PFSK-1 (cell line): ENCODE data around the gene DIRAS1.

ENCODE experiments used
- FOXP2 ChIP-seq: optimal IDR thresholded peaks from 2 replicates; pipeline ENCODE3; 2011; ENCODE audit warnings: borderline replicate concordance, control low read depth, inconsistent platforms; ENCODE audit not compliant: insufficient read depth; ENCODE audit errors: extremely low read length, extremely low read depth
- POLR2AphosphoS5 ChIP-seq: IDR thresholded peaks from 2 replicates; pipeline ENCODE4 v1.6.1; 2012; ENCODE audit warnings: low read depth, mild to moderate bottlenecking, control low read depth, low read length, moderate library complexity
- SIN3A ChIP-seq: IDR thresholded peaks from 2 replicates; pipeline ENCODE4 v1.6.1; 2012; ENCODE audit warnings: mild to moderate bottlenecking, low read length, moderate library complexity, borderline replicate concordance; ENCODE audit not compliant: insufficient read depth
- TAF1 ChIP-seq: IDR thresholded peaks from 2 replicates; pipeline ENCODE4 v1.6.1; 2012; ENCODE audit warnings: low read length, control low read depth, borderline replicate concordance; ENCODE audit not compliant: insufficient read depth
- TF ChIP-seq, protein P1 (sequence below), 2 experiments: IDR thresholded peaks; 2 replicates each; pipeline versions ENCODE4 v1.6.1 to v1.8.0; 2011 to 2012; ENCODE audit warnings: low read depth in 2 of 2, low read length in 2 of 2, control low read depth in 1 of 2, inconsistent platforms in 1 of 2, mild to moderate bottlenecking in 1 of 2, moderate library complexity in 1 of 2; ENCODE audit not compliant: insufficient read depth in 1 of 2

Gene DIRAS1

DNA sequence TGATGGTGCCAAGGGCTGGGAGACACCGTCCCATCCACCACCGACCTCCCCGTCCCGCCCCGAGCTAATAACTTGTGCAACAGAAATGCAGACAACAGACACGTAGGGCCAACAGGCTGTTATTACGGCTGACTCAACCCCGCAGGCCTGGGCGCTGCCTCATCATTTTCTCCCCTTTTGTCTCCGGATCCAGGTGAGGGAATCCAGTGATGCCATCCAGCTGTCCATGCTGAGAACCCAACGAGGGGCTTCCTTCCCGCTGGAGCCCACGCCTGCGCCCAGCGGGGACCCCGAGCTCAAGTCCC lies 6.4 kb upstream of the DIRAS1 start:
- TF ChIP-seq POLR2AphosphoS5, result no peak
- TF ChIP-seq TAF1, result no peak
- no peak for TF ChIP-seq SIN3A
- TF ChIP-seq FOXP2, result no peak
- TF ChIP-seq, protein P1, sequence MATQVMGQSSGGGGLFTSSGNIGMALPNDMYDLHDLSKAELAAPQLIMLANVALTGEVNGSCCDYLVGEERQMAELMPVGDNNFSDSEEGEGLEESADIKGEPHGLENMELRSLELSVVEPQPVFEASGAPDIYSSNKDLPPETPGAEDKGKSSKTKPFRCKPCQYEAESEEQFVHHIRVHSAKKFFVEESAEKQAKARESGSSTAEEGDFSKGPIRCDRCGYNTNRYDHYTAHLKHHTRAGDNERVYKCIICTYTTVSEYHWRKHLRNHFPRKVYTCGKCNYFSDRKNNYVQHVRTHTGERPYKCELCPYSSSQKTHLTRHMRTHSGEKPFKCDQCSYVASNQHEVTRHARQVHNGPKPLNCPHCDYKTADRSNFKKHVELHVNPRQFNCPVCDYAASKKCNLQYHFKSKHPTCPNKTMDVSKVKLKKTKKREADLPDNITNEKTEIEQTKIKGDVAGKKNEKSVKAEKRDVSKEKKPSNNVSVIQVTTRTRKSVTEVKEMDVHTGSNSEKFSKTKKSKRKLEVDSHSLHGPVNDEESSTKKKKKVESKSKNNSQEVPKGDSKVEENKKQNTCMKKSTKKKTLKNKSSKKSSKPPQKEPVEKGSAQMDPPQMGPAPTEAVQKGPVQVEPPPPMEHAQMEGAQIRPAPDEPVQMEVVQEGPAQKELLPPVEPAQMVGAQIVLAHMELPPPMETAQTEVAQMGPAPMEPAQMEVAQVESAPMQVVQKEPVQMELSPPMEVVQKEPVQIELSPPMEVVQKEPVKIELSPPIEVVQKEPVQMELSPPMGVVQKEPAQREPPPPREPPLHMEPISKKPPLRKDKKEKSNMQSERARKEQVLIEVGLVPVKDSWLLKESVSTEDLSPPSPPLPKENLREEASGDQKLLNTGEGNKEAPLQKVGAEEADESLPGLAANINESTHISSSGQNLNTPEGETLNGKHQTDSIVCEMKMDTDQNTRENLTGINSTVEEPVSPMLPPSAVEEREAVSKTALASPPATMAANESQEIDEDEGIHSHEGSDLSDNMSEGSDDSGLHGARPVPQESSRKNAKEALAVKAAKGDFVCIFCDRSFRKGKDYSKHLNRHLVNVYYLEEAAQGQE (IDR thresholded peaks at IDR 0.05; ENCODE audit: insufficient read depth in 1 of 2, low read depth in 2 of 2, low read length in 2 of 2), result no peak

DNA sequence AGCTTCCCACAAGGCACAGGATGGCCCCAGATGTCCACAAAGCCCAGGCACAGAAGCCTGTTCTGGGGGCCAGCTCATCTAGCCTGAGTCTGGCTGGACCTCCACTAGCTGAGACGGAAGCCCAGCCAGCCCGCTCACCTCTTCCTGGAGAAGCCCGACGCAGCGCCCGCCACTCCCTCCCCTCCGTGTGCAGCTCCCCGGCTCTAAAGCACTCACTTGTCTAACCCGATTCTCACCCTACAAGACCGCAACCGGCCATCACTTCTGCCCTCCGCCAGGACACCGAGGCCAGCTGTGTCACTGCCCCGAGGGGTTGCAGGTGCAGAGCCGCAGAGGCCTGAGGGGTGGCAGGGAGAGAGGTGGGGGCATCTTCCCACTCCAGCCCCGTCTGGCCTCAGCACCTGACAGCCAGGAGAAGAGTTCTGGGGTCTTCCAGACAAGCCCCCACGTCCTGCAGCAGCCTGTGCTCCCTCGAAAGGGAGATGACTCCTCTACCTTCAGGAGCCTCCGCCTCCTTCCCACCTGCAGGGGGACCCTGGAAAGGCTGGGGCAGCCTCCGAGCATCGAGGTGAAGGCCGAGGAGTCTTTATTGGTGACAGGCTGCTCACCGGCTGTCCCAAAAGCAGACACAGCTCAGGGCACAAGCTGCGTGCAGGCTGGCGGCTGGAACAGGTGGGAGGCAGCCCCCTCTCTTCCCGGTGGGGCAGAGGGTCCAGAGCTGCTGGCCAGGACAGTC lies 5.9 kb upstream of the DIRAS1 start:
- TF ChIP-seq, protein P1 (IDR thresholded peaks at IDR 0.05; ENCODE audit: insufficient read depth in 1 of 2, low read depth in 2 of 2, low read length in 2 of 2), result no peak
- TF ChIP-seq POLR2AphosphoS5 (no peak), FOXP2 (no peak), SIN3A (no peak), TAF1 (no peak)

DNA sequence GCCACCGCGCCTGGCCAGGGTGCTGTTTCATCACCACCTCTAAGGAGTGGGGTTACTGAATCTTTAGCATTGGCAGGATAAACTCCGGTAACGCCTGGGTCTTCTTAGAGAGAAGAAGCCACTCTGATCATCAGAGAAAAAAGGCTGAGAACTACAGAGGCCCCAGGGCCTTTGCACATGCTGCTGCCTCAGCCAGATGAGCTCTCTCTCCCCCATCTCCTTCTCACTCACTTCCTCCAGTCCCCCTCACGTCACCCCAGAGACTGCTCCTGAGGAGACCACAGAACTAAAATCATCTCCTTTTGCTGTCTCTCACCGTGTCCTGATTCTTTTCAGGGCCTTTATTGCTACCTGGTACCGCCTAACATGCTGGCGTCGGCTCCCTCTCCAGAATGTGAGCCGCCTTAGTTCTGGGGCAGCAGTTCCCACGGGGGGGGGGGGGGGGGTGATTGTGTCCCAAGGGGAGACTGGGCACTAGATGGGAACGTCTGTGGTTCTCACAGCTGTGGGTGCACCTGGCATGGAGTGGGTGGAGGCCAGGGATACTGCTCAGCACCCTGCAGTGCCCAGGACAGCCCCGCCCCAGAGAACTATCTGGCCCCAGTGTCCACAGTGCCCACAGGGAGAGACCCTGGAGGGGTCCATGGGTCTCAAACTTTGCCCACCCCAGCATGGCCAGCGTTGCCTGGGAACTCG lies 5.1 kb upstream of the DIRAS1 start:
- TF ChIP-seq TAF1 (no peak), SIN3A (no peak)

DNA sequence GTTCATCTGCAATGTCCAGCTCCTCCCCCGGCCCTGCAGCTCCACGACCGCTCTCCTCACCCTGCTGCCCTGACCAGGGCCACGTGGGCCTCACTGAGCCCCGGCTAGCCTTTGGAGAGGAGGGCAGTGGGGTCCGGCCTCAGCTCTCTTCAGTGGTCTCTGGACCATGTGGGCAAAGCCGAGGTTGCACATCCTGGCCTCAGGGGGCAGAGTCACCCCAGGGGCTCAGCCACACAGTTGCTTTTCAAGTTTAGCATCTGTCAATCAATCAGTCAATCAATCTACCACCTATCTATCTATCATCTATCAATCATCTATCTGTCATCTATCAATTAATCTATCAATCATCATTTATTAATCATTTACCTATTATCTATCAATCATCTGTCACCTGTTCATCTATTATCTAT lies 3.0 kb upstream of the DIRAS1 start:
- no peak for TF ChIP-seq POLR2AphosphoS5
- no peak for TF ChIP-seq SIN3A
- TF ChIP-seq, protein P1 (IDR thresholded peaks at IDR 0.05; ENCODE audit: insufficient read depth in 1 of 2, low read depth in 2 of 2, low read length in 2 of 2), result no peak
- TF ChIP-seq TAF1, result no peak
- TF ChIP-seq FOXP2, result no peak

DNA sequence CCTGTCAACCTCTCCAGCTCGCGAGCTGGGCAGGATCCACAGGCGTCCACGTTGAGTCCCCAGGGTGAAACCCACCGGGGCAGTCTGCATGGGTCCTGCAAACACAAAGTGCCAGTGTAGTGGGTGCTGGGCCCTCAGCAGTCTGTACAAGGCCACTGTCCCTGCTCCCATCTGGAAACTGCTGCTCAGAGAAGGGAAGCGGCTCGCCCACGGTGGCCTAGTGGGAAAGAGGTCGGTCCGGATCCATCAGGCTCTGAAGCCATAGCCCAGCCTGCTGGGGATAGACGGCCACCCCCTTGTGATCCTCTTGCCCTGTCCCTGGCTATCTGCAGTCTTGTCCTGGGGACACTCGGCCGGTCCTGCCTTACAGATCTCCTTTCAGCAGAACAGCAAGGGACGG lies 2.6 kb upstream of the DIRAS1 start:
- TF ChIP-seq, protein P1 (IDR thresholded peaks at IDR 0.05; ENCODE audit: insufficient read depth in 1 of 2, low read depth in 2 of 2, low read length in 2 of 2), result no peak
- TF ChIP-seq POLR2AphosphoS5 (no peak), SIN3A (no peak), FOXP2 (no peak), TAF1 (no peak)
